ENCODE measurements around the gene KCNT1.

GRCh38 chr9:135763716-135764446 lies 61.9 kb downstream of the KCNT1 start:
- no peak for TF ChIP-seq FOXP2 (optimal IDR thresholded peaks at IDR 0.05; ENCODE audit: borderline replicate concordance, extremely low read depth, extremely low read length, insufficient read depth)
- TF ChIP-seq SIN3A (IDR thresholded peaks at IDR 0.05; ENCODE audit: borderline replicate concordance, insufficient read depth, low read length) = no peak
- no peak for TF ChIP-seq POLR2AphosphoS5 (IDR thresholded peaks at IDR 0.05; ENCODE audit: low read depth, low read length)

Measured in PFSK-1 (cell line).